GM19099 (cell line): Measurements from ENCODE around the gene APBB2.

ENCODE experiments used
- POLR2A ChIP-seq: IDR thresholded peaks from 3 replicates; pipeline ENCODE4 v1.6.1; 2011; ENCODE audit warnings: low read depth; ENCODE audit not compliant: insufficient read length; ENCODE audit errors: extremely low read depth

APBB2 gene

GRCh38 chr4:41124916-41125548 lies 89.3 kb downstream of the APBB2 start:
- TF ChIP-seq POLR2A: no peak

- no peak for TF ChIP-seq POLR2A
Observed at GRCh38 chr4:41122775-41123174, 91.6 kb downstream of the APBB2 start.

GRCh38 chr4:41122309-41122708 lies 92.0 kb downstream of the APBB2 start:
- no peak for TF ChIP-seq POLR2A

- TF ChIP-seq POLR2A: no peak
Observed at GRCh38 chr4:41121906-41122305, 92.4 kb downstream of the APBB2 start.

GRCh38 chr4:41120297-41121217 lies 93.8 kb downstream of the APBB2 start:
- no peak for TF ChIP-seq POLR2A

GRCh38 chr4:41119867-41120295 lies 94.5 kb downstream of the APBB2 start:
- TF ChIP-seq POLR2A: no peak

- TF ChIP-seq POLR2A: no peak
Observed at GRCh38 chr4:41111791-41112190, 102.6 kb downstream of the APBB2 start.

GRCh38 chr4:41110050-41110449 lies 104.3 kb downstream of the APBB2 start:
- TF ChIP-seq POLR2A: no peak

GRCh38 chr4:41108481-41108880 lies 105.9 kb downstream of the APBB2 start:
- TF ChIP-seq POLR2A: no peak

- TF ChIP-seq POLR2A: no peak
Observed at GRCh38 chr4:41106694-41107419, 107.5 kb downstream of the APBB2 start.

- TF ChIP-seq POLR2A: no peak
Observed at GRCh38 chr4:41106081-41106480, 108.3 kb downstream of the APBB2 start.

- no peak for TF ChIP-seq POLR2A
Observed at GRCh38 chr4:41104155-41104554, 110.2 kb downstream of the APBB2 start.

GRCh38 chr4:41103657-41104056 lies 110.7 kb downstream of the APBB2 start:
- no peak for TF ChIP-seq POLR2A

- no peak for TF ChIP-seq POLR2A
Observed at GRCh38 chr4:41102414-41103092, 111.8 kb downstream of the APBB2 start.
